ENCODE data around the gene CCDC14.
"Not testable (repeated sequence)": the region's sequence is repeated elsewhere in the genome, so short reads cannot be mapped to it uniquely, and the experiment has no call there.

CCDC14 gene

GRCh38 chr3:123966799-123967198 is 5.8 kb upstream of the CCDC14 start:
- DNase-seq (ENCODE audit: low spot score) = not testable (repeated sequence)

- DNase-seq (ENCODE audit: low spot score) = not testable (repeated sequence)
These were observed 3.8 kb upstream of the CCDC14 start for GRCh38 chr3:123964793-123965192.

- DNase-seq (ENCODE audit: low spot score) = no peak
These were observed 453 bp upstream of the CCDC14 start for GRCh38 chr3:123961508-123961856.

- no peak for DNase-seq (ENCODE audit: low spot score)
These were observed 7.3 kb downstream of the CCDC14 start for GRCh38 chr3:123953735-123954134.

- no peak for DNase-seq (ENCODE audit: low spot score)
These were observed 8.0 kb downstream of the CCDC14 start for GRCh38 chr3:123952844-123953520.

GRCh38 chr3:123951522-123952447 is 9.2 kb downstream of the CCDC14 start:
- DNase-seq (ENCODE audit: low spot score) = no peak

- DNase-seq (ENCODE audit: low spot score) = no peak
These were observed 11.4 kb downstream of the CCDC14 start for GRCh38 chr3:123949641-123950040.

GRCh38 chr3:123948449-123948848 is 12.6 kb downstream of the CCDC14 start:
- DNase-seq (ENCODE audit: low spot score) = no peak

- no peak for DNase-seq (ENCODE audit: low spot score)
These were observed 13.5 kb downstream of the CCDC14 start for GRCh38 chr3:123947482-123947881.

GRCh38 chr3:123941542-123941941 is 19.5 kb downstream of the CCDC14 start:
- no peak for DNase-seq (ENCODE audit: low spot score)

- DNase-seq (ENCODE audit: low spot score) = no peak
These were observed 19.9 kb downstream of the CCDC14 start for GRCh38 chr3:123941121-123941520.

- DNase-seq (ENCODE audit: low spot score) = no peak
These were observed 21.3 kb downstream of the CCDC14 start for GRCh38 chr3:123939706-123940105.

GRCh38 chr3:123936400-123936799 is 24.6 kb downstream of the CCDC14 start:
- no peak for DNase-seq (ENCODE audit: low spot score)

GRCh38 chr3:123935830-123936229 is 25.2 kb downstream of the CCDC14 start:
- no peak for DNase-seq (ENCODE audit: low spot score)

GRCh38 chr3:123934250-123934649 is 26.8 kb downstream of the CCDC14 start:
- DNase-seq (ENCODE audit: low spot score) = no peak

- peak; percentile 3 for DNase-seq (ENCODE audit: low spot score)
These were observed 30.6 kb downstream of the CCDC14 start for GRCh38 chr3:123930445-123930844.

- no peak for DNase-seq (ENCODE audit: low spot score)
These were observed 31.7 kb downstream of the CCDC14 start for GRCh38 chr3:123929325-123929724.

GRCh38 chr3:123926396-123926795 is 34.6 kb downstream of the CCDC14 start:
- DNase-seq (ENCODE audit: low spot score) = no peak

- no peak for DNase-seq (ENCODE audit: low spot score)
These were observed 40.2 kb downstream of the CCDC14 start for GRCh38 chr3:123920868-123921267.

GRCh38 chr3:123920383-123920782 is 40.6 kb downstream of the CCDC14 start:
- DNase-seq (ENCODE audit: low spot score) = no peak

GRCh38 chr3:123919353-123919752 is 41.7 kb downstream of the CCDC14 start:
- no peak for DNase-seq (ENCODE audit: low spot score)

- DNase-seq (ENCODE audit: low spot score) = no peak
These were observed 46.2 kb downstream of the CCDC14 start for GRCh38 chr3:123914829-123915228.

GRCh38 chr3:123909785-123910184 is 51.2 kb downstream of the CCDC14 start:
- no peak for DNase-seq (ENCODE audit: low spot score)

All from RKO (cell line).